ENCODE measurements around the gene FANCE.

FANCE gene

DNA sequence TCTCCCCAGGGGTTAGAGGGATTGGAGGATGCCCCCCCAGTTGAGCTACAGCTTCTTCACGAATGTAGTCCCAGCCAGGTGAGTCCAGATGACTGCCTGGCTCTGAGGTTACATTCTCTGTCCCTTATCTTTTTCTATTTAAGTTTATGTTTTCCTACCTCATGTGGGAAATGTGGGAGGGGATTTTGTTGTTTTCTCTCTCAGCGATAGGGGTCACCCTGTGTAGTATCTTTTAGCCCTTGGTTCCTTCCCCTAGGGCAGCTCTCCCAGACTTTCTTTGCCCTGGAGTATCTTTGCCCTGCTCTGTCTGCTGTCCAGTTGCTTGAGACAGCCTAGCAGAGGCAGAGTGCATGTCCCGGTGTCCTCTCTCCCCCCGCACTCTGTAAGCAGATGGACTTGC lies 5.8 kb downstream of the FANCE start:
- H3K4me3 Mint-ChIP-seq = no peak overlapping the region
- H3K4me1 Mint-ChIP-seq = peaks cover 23% of the 10 kb centered on the region
- ATAC-seq (replicated peaks; ENCODE audit: extremely low read depth, poor library complexity, severe bottlenecking) (no peak), DNase-seq (ENCODE audit: low spot score in 2 of 2) (no peak)
- H3K36me3 Mint-ChIP-seq (ENCODE audit: insufficient read depth) = peaks cover 15% of the 10 kb centered on the region
- H3K9me3 Mint-ChIP-seq = no peaks in the 10 kb centered on the region
- H3K27me3 Mint-ChIP-seq = no peaks in the 10 kb centered on the region
- H3K27ac Mint-ChIP-seq (ENCODE audit: low read depth) = no peak overlapping the region

DNA sequence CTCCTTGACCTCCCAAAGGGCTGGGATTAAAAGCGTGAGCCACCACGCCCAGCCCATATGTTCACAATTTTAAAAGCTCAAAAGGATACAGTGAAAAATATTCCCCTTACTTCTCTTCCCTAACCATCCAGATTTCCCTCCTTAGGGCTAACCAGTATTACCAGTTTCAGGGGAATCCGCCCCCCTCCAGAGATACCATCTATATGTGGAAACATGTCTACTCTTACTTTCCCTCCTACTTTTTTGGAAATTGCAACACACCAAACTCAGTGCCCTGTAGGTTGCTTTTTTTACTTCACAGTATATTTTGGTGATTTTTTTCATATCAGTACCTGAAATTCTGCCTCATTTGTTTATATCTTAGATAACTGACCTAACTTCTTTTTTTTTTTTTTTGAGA lies 9.1 kb downstream of the FANCE start:
- DNase-seq (ENCODE audit: low spot score in 2 of 2) = no peak
- Mint-ChIP-seq H3K36me3 (ENCODE audit: insufficient read depth) (peaks cover 12% of the 10 kb centered on the region), H3K9me3 (no peaks in the 10 kb centered on the region), H3K27me3 (no peaks in the 10 kb centered on the region), H3K4me3 (no peak overlapping the region), H3K4me1 (no peaks in the 10 kb centered on the region), H3K27ac (ENCODE audit: low read depth) (no peak overlapping the region)
- no peak for ATAC-seq (replicated peaks; ENCODE audit: extremely low read depth, poor library complexity, severe bottlenecking)

DNA sequence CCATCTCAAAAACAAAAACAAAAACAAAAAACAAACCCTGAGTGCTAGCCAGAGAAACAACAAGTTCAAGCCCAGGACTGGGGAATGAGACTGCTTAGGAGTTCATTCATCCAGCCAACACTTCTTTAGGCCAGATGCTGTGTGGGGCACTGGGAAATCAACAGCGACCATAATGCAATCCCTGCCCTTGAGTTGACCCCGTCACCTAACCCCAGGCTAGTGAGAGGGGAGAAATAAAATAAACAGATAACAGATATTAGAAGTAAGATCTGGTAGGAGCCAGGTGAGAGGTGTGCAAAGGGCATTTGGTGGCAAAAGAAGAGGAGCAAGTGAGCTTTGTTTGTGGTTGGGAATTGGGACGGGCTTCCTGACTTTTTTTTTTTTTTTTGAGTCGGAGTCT lies 11.2 kb downstream of the FANCE start:
- no peak for ATAC-seq (replicated peaks; ENCODE audit: extremely low read depth, poor library complexity, severe bottlenecking)
- H3K36me3 Mint-ChIP-seq (ENCODE audit: insufficient read depth) = peaks cover 14% of the 10 kb centered on the region
- DNase-seq (ENCODE audit: low spot score in 2 of 2) = no peak
- H3K27me3 Mint-ChIP-seq = no peaks in the 10 kb centered on the region
- H3K4me1 Mint-ChIP-seq = peaks cover 10% of the 10 kb centered on the region
- H3K9me3 Mint-ChIP-seq = no peaks in the 10 kb centered on the region
- H3K27ac Mint-ChIP-seq (ENCODE audit: low read depth) = no peak overlapping the region
- H3K4me3 Mint-ChIP-seq = no peak overlapping the region

DNA sequence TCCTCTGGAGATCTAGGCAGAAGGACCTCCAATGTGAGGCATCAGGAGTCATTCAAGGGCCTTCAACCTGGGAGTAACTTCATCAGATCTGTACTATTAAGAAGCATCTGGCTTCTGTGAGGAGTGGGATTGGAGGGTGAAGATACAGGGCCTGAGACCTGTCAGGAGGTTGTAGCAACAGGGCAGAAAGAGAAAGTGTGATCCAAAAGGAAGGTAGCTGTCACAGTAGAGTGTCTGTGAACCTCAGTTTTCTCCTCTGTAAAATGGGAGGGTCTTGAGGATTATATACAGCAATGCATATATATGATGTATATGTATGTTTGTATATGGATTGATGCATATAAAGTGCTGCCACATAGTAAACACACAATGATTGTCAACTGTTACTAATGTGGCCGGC lies 13.5 kb downstream of the FANCE start:
- H3K36me3 Mint-ChIP-seq (ENCODE audit: insufficient read depth) = peaks cover 29% of the 10 kb centered on the region
- ATAC-seq (replicated peaks; ENCODE audit: extremely low read depth, poor library complexity, severe bottlenecking) (no peak), DNase-seq (ENCODE audit: low spot score in 2 of 2) (no peak)
- H3K9me3 Mint-ChIP-seq = no peaks in the 10 kb centered on the region
- peaks cover 34% of the 10 kb centered on the region for H3K4me1 Mint-ChIP-seq
- no peaks in the 10 kb centered on the region for H3K27me3 Mint-ChIP-seq
- no peak overlapping the region for H3K27ac Mint-ChIP-seq (ENCODE audit: low read depth)
- no peak overlapping the region for H3K4me3 Mint-ChIP-seq

DNA sequence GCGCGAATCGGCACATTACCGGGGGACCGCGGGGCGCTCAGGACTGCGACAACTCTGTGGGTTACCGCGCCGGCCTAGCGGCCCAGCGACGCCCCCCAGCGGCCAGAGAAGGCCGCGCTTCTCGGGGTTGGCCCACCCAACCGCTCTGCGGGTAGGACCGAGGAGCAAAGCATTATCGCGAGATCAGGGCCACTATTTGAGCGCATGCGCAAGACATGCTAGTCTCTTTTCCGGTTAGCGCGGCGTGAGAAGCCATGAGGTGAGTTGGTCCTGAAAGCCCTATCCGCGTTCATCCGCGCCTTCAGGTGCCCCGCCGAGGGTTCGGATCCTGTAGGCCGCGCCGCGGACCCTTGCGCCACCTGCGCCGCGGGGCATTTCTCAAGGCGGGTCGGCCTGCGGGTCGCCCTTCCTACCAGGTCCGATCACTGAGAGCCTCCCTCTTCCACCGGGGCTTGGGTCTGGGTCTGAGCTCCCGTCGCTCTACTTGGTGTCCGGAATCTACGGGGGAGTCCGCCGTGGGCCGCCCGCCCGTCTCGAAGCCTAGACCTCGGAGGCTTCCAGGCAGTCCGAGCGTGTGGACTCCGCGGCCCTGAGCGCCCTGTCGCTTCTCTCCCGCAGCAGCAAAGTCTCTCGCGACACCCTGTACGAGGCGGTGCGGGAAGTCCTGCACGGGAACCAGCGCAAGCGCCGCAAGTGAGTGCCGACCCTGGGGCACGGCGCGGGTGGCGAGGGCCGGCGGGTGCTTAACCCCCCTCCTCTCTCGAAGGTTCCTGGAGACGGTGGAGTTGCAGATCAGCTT lies 16.2 kb downstream of the FANCE start, which contains the start of gene RPL10A:
RPL10A (plus strand) TSS at position 221 of the 799 bp plus-strand sequence; CDS start at position 255, 34 bp downstream.
- Mint-ChIP-seq H3K4me3 (peak within 1 kb of the TSS; percentile 98), H3K9me3 (no peaks in the 10 kb centered on the region), H3K4me1 (peaks cover 38% of the 10 kb centered on the region), H3K36me3 (ENCODE audit: insufficient read depth) (peaks cover 46% of the 10 kb centered on the region), H3K27me3 (no peaks in the 10 kb centered on the region), H3K27ac (ENCODE audit: low read depth) (peak within 1 kb of the TSS; percentile 96)
- DNase-seq (ENCODE audit: low spot score in 2 of 2) (peak; percentile 86 to 94), ATAC-seq (replicated peaks; ENCODE audit: extremely low read depth, poor library complexity, severe bottlenecking) (peak; percentile 88)

DNA sequence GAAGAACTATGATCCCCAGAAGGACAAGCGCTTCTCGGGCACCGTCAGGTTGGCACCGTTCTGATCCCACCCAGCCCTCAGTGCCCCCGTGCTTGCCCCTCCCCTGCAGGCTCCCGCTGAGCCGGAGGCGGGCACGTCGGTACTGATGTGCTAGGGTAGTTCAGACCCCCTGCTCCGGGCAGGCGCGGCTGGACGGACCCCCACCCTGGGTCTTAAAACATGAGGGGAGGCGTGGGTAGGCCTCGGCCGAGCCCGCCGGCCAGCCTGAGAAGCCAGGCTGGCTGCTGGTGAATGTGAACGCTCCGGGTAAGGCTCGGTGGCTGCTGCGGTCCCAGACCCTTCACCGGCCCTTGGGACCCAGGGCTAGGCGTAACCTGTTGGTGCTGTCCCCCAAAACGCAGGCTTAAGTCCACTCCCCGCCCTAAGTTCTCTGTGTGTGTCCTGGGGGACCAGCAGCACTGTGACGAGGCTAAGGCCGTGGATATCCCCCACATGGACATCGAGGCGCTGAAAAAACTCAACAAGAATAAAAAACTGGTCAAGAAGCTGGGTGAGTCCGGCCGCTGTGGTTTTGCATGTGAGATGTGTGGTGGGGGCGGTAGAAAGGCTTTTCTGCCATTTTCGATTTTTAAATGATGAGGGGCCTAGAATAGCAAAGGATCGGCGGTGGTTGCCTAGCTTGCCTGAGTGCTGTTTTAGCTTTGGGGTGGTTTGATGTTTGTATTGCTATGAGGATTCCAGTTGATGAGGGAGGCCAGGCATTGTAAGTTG lies 17.0 kb downstream of the FANCE start:
- H3K4me3 Mint-ChIP-seq = peak overlapping the region; percentile 98
- H3K9me3 Mint-ChIP-seq = no peaks in the 10 kb centered on the region
- DNase-seq (ENCODE audit: low spot score in 2 of 2) (no peak), ATAC-seq (replicated peaks; ENCODE audit: extremely low read depth, poor library complexity, severe bottlenecking) (no peak)
- H3K27ac Mint-ChIP-seq (ENCODE audit: low read depth) = peak overlapping the region; percentile 96
- H3K36me3 Mint-ChIP-seq (ENCODE audit: insufficient read depth) = peaks cover 46% of the 10 kb centered on the region
- H3K4me1 Mint-ChIP-seq = peaks cover 38% of the 10 kb centered on the region
- no peaks in the 10 kb centered on the region for H3K27me3 Mint-ChIP-seq

DNA sequence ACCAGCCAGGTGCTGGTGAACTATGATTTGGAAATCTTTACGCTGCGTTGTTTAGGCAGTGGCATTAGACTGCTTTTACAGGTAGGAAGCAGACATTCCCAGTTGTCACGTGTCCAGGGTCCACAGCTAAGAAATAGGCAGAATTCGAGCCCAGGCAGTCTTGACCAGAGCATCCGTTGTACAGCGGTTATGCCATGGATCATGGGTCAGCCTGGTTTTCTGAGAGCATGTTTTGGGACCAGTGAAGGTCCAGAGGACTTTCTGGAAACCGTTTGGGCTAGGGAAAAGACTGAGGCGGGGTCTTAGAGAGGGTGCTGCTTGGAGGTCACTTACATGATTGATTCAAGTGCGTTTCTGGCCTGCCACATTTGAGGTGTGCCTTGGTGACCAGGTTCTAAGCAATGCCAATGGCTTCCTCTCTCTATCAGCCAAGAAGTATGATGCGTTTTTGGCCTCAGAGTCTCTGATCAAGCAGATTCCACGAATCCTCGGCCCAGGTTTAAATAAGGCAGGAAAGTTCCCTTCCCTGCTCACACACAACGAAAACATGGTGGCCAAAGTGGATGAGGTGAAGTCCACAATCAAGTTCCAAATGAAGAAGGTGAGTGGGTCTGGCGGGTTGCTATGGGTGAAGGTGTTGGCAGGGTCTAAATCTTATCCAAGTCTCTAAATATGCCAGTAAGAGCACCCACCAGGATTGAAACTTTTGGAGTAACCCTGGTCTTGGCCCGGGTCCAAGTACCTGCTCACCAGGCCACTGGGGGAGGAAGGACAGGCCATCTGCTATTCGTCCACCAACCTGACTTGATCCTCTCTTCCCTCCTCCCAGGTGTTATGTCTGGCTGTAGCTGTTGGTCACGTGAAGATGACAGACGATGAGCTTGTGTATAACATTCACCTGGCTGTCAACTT lies 17.9 kb downstream of the FANCE start:
- H3K27ac Mint-ChIP-seq (ENCODE audit: low read depth) = peak overlapping the region; percentile 96
- no peaks in the 10 kb centered on the region for H3K9me3 Mint-ChIP-seq
- no peaks in the 10 kb centered on the region for H3K27me3 Mint-ChIP-seq
- peaks cover 44% of the 10 kb centered on the region for H3K36me3 Mint-ChIP-seq (ENCODE audit: insufficient read depth)
- DNase-seq (ENCODE audit: low spot score in 2 of 2) (no peak), ATAC-seq (replicated peaks; ENCODE audit: extremely low read depth, poor library complexity, severe bottlenecking) (no peak)
- H3K4me3 Mint-ChIP-seq = peak overlapping the region; percentile 98
- H3K4me1 Mint-ChIP-seq = peaks cover 38% of the 10 kb centered on the region

DNA sequence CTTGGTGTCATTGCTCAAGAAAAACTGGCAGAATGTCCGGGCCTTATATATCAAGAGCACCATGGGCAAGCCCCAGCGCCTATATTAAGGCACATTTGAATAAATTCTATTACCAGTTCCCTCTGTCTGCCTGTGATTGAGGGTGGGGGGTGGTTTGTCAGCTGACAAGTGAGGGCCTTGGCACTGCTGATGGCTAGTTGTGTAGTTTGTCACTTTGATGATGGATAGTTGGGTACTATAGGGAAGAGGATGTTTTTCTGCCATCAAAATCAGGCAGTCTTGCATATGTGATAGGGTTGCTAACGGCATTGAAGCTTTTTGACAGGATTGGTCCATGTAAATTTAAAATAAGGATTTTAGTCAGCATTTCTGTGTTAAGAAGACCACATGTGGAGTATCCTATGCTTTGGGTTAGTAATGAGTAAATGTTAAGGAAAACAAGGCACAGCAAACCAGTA lies 18.6 kb downstream of the FANCE start:
- Mint-ChIP-seq H3K4me3 (peak overlapping the region; percentile 98), H3K4me1 (peaks cover 38% of the 10 kb centered on the region), H3K36me3 (ENCODE audit: insufficient read depth) (peaks cover 46% of the 10 kb centered on the region), H3K9me3 (no peaks in the 10 kb centered on the region), H3K27ac (ENCODE audit: low read depth) (peak overlapping the region; percentile 96), H3K27me3 (no peaks in the 10 kb centered on the region)
- DNase-seq (ENCODE audit: low spot score in 2 of 2) (no peak), ATAC-seq (replicated peaks; ENCODE audit: extremely low read depth, poor library complexity, severe bottlenecking) (no peak)

DNA sequence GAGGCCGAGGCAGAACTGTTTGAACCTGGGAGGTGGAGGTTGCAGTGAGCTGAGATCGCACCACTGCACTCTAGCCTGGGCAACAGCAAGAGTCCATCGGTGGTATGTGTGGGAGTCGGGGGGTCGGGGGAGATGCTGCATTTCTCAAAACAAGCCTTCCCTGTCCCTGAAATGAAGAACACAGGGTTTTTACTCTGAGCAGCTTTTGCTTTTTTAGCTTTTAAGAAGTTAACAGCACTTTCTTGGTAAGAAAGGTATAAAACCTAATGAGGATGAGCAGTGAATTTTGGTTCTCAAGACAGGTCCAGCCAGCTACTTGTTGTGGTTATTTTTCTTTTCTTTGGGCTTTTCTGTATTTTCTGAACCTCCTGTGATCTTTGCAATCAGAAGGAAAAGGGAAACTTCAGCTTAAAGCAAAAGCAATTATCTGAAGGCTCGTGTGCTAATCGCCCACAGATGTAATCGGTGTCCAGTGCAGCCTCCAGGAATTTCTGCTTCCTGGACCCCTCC lies 19.8 kb downstream of the FANCE start:
- H3K4me3 Mint-ChIP-seq = no peak overlapping the region
- no peak for ATAC-seq (replicated peaks; ENCODE audit: extremely low read depth, poor library complexity, severe bottlenecking)
- DNase-seq (ENCODE audit: low spot score in 2 of 2) = no peak
- no peaks in the 10 kb centered on the region for H3K9me3 Mint-ChIP-seq
- H3K27ac Mint-ChIP-seq (ENCODE audit: low read depth) = no peak overlapping the region
- peaks cover 46% of the 10 kb centered on the region for H3K36me3 Mint-ChIP-seq (ENCODE audit: insufficient read depth)
- peaks cover 38% of the 10 kb centered on the region for H3K4me1 Mint-ChIP-seq
- no peaks in the 10 kb centered on the region for H3K27me3 Mint-ChIP-seq

DNA sequence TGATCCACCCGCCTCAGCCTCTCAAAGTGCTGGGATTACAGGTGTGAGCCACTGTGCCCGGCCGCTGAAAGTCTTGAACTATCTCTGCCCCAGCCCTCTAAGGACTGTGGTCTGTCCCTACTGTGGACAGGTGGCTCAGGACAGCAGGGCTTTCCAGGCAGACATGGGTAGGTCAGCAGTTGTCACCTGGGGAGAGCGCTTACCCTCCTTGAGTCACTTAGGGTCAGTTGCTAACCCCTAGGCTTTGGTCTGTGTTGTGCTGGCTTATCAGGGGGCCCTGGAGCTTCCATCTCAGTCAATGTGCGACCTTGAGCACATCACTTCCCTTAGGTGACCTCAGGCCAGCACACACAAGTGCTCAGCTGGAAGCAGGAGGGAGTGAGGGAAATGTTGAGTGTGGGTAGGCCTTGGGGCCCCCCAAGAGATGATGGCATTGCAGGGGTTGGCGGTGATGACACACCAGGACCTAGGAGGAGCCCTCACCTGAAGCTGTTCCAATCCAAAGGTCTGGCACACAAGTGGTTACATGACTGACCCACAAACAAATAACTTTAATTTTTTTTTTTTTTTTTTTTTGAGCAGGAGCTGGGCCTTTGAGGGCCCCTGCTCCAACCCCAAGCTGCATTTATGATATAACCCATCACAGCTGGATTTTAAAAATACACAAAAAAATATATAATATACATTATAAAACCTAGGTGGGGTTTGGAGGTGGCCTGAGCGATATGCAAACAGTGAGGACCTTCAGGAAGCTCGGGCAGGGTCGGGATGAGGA lies 21.1 kb downstream of the FANCE start:
- ATAC-seq (replicated peaks; ENCODE audit: extremely low read depth, poor library complexity, severe bottlenecking) = no peak
- Mint-ChIP-seq H3K9me3 (no peaks in the 10 kb centered on the region), H3K4me1 (peaks cover 28% of the 10 kb centered on the region), H3K36me3 (ENCODE audit: insufficient read depth) (peaks cover 41% of the 10 kb centered on the region), H3K4me3 (no peak overlapping the region), H3K27me3 (no peaks in the 10 kb centered on the region), H3K27ac (ENCODE audit: low read depth) (no peak overlapping the region)
- DNase-seq (ENCODE audit: low spot score in 2 of 2) = no peak

DNA sequence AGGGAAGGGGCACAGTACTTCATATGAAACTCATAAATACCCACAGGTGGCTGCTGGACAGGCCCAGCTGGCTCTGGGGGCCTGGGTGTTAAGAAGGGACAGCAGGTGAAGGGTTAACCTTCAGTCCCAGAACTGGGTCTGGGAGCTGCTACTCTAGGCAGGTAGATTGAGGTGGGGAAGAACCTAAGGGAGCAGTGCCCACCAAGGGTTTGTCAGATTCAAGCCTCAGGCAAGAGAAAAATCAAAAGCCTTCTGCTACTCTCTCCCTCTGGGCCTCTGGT lies 21.7 kb downstream of the FANCE start:
- no peak for DNase-seq (ENCODE audit: low spot score in 2 of 2)
- Mint-ChIP-seq H3K4me1 (peaks cover 22% of the 10 kb centered on the region), H3K9me3 (no peaks in the 10 kb centered on the region), H3K36me3 (ENCODE audit: insufficient read depth) (peaks cover 36% of the 10 kb centered on the region), H3K27ac (ENCODE audit: low read depth) (peak overlapping the region; percentile 61), H3K4me3 (no peak overlapping the region), H3K27me3 (no peaks in the 10 kb centered on the region)
- no peak for ATAC-seq (replicated peaks; ENCODE audit: extremely low read depth, poor library complexity, severe bottlenecking)

All from central memory CD8-positive, alpha-beta T cell (primary cell).